Stimulated activated CD4-positive, alpha-beta T cell treated with anti-CD3 and anti-CD28 coated beads, Interleukin-4, amount 100 ng/mL, for 4 hours (primary cell): ENCODE results near the gene MAPT.
"Not testable (repeated sequence)": the region's sequence is repeated elsewhere in the genome, so short reads cannot be mapped to it uniquely, and the experiment has no call there.

Experiments
- DNase-seq, 2 experiments: peaks; one replicate each; pipeline ENCODE4 v3.0.0-alpha.2; 2020

Gene MAPT

DNA sequence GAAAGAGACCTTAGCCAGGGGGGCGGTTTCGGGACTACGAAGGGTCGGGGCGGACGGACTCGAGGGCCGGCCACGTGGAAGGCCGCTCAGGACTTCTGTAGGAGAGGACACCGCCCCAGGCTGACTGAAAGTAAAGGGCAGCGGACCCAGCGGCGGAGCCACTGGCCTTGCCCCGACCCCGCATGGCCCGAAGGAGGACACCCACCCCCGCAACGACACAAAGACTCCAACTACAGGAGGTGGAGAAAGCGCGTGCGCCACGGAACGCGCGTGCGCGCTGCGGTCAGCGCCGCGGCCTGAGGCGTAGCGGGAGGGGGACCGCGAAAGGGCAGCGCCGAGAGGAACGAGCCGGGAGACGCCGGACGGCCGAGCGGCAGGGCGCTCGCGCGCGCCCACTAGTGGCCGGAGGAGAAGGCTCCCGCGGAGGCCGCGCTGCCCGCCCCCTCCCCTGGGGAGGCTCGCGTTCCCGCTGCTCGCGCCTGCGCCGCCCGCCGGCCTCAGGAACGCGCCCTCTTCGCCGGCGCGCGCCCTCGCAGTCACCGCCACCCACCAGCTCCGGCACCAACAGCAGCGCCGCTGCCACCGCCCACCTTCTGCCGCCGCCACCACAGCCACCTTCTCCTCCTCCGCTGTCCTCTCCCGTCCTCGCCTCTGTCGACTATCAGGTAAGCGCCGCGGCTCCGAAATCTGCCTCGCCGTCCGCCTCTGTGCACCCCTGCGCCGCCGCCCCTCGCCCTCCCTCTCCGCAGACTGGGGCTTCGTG is at the start of gene MAPT:
Gene MAPT (plus strand): TSS at position 533 of the 763 bp plus-strand sequence. CDS start 67,784 bp downstream, outside the sequence.
- DNase-seq: peak; percentile 79 to 84

DNA sequence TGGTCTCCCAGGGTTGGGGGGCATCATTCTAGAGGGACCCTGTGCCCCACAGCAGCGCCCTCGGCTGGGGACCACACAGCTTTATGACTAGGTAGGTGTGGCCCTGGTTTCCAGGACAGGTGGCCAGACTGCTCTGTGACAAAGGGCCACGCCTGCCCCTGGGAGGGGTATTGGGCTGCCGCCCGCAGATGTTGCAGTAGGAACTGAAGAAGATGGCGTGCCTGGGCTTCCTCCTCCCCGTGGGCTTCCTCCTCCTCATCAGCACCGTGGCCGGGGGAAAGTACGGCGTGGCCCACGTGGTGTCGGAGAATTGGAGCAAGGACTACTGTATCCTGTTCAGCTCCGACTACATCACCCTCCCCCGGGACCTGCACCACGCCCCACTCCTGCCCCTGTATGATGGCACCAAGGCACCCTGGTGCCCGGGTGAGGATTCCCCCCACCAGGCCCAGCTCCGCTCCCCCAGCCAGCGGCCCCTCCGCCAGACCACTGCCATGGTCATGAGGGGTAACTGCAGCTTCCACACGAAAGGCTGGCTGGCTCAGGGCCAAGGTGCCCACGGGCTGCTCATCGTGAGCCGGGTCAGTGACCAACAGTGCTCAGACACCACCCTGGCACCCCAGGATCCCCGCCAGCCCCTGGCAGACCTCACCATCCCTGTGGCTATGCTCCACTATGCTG is 49.5 kb upstream of the MAPT start, which contains the start of gene SPPL2C:
Gene SPPL2C (plus strand): TSS at position 187 of the 681 bp plus-strand sequence. CDS start 26 bp downstream, at position 213.
- DNase-seq: no peak

DNA sequence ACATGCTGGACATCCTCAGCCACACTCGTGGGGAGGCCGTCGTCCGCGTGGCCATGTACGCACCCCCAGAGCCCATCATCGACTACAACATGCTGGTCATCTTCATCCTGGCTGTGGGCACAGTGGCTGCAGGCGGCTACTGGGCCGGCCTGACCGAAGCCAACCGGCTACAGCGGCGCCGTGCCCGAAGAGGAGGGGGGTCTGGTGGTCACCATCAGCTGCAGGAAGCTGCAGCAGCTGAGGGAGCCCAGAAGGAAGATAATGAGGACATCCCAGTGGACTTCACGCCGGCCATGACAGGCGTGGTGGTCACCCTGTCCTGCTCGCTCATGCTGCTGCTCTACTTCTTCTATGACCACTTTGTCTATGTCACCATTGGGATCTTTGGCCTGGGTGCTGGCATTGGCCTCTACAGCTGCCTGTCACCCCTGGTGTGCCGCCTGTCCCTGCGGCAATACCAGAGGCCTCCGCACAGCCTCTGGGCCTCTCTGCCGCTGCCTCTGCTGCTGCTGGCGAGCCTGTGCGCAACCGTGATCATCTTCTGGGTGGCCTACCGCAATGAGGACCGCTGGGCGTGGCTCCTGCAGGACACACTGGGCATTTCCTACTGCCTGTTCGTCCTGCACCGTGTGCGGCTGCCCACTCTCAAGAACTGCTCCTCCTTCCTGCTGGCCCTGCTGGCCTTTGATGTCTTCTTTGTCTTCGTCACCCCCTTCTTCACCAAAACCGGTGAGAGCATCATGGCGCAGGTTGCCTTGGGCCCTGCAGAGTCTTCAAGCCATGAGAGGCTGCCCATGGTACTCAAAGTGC is 48.8 kb upstream of the MAPT start:
- no peak for DNase-seq

DNA sequence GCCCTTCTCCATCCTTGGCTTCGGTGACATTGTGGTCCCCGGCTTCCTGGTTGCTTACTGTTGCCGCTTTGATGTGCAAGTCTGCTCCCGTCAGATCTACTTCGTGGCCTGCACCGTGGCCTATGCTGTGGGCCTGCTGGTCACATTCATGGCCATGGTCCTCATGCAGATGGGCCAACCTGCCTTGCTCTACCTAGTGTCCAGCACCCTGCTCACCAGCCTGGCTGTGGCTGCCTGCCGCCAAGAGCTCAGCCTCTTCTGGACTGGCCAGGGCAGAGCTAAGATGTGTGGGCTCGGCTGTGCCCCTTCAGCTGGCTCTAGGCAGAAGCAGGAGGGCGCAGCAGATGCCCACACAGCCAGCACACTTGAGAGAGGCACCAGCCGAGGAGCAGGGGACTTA is 48.1 kb upstream of the MAPT start:
- DNase-seq: no peak

- DNase-seq: no peak
Observed at GRCh38 chr17:45846646-45847045, 47.7 kb upstream of the MAPT start.

- no peak for DNase-seq
Observed at GRCh38 chr17:45847101-45847500, 47.3 kb upstream of the MAPT start.

GRCh38 chr17:45847747-45848146 is 46.6 kb upstream of the MAPT start:
- DNase-seq: no peak

- no peak for DNase-seq
Observed at GRCh38 chr17:45848405-45848804, 45.9 kb upstream of the MAPT start.

DNA sequence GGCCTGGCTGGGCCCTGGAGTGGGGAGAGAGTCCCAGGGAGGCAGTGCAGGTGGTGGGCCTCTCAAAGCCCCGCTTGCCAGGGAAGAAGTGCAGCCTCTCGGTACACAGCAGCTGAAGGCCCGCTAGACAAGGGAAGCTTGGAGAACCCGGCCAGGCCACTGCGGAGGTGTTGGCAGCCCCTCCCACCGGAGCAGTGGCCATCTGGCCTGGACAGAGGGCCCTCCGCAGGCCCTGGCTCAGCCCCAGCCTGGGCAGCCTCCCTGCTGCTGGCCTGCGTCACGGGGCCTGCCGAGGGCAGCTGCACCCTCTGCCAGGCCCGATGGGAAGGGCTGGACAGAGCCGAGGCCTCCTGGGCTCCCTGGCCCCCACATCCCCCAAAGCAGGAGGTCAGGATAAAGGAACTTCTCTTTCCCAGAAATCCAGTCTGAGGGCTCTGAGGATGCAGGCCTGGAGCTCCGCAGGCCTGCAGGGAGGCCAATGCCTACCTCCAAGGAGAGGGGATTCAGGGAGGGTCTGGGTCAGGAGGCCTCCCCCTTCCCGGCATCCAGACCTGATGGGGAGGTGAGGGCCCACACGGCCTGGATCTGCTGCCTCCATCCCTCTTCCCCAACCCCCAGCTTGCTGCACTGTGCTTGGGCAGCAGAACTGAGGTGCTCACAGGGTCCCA is 45.4 kb upstream of the MAPT start:
- no peak for DNase-seq

DNA sequence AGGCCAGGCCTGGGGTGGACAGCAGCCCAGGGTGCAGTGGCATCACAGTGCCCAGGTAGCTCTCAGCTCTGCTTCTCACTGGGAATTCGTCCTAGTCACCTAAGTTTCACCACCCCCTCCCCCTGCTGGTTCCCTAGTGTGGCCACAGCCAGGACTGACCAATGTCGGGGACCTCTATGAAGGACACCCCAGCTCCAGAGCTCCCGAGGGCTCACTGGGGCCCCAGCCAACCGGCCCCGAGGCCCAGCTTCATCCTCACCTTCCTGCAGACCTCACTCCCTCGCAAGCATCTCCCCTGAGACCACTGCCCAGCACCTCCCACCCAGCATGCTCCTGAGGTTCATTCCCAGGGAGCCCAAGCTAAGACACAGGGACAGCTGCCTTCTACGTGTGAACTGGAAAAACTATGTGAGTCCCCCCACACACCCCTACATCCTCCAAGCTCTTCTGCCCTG is 44.8 kb upstream of the MAPT start:
- no peak for DNase-seq

DNA sequence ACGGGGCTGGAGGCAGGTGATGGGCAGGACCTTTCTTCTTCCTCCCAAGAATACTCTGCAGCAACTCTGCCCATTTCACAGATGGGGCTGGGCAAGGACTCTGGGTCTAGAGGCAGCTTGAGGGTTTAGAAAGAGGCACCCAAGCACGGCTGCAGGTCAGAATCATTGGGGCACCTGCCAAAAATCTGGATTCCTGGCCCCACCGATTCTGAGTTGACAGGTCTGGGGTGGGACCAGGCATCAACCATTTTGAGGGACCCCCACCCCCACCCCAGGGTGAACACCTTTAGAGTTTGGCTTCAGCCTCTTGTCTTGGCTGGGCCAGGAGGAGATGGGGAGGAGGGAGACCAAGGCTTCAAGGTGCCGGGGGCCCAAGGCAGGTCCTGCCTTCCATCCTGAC is 44.3 kb upstream of the MAPT start:
- DNase-seq: no peak

DNA sequence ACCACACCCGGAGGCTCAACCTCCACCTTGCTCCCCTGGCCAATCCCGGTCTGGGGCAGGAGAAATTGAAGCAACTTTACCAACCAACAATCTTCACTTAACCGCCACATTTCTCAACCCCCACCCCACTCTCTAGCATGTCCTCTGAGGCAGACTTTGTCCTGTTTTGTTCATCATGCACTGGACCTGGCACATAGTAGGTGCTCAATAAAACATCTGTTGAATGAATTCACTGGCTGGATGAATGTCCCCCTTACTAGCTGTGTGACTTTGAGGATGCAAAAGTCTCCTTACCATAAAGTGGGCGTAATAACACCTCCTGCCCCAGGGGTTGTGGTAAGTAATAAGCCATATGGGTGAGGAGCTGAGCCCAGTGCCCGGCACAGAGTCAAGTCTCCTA is 43.9 kb upstream of the MAPT start:
- no peak for DNase-seq

- DNase-seq: no peak
Observed at GRCh38 chr17:45851022-45851421, 43.3 kb upstream of the MAPT start.

DNA sequence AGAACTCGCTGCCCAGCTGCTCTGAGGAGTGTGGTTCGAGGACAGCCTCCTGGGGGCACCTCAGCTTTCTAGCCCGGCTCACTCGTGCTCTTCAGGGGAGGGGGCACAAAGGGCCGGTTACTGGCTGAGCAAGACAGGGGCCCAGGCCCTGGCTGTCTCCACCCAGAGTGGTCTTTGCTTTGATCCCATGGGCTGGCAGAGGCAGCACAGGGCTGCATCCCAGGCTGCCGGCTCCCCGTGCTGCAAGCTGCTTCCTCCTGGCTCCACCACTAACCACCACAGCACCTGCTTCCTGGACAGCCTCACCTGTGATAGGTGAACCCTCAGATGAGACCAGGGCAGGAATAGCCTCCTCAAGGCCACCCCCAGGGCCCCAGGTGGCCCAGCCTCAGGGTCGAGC is 42.9 kb upstream of the MAPT start:
- DNase-seq: no peak

- no peak for DNase-seq
Observed at GRCh38 chr17:45851873-45852272, 42.5 kb upstream of the MAPT start.

DNA sequence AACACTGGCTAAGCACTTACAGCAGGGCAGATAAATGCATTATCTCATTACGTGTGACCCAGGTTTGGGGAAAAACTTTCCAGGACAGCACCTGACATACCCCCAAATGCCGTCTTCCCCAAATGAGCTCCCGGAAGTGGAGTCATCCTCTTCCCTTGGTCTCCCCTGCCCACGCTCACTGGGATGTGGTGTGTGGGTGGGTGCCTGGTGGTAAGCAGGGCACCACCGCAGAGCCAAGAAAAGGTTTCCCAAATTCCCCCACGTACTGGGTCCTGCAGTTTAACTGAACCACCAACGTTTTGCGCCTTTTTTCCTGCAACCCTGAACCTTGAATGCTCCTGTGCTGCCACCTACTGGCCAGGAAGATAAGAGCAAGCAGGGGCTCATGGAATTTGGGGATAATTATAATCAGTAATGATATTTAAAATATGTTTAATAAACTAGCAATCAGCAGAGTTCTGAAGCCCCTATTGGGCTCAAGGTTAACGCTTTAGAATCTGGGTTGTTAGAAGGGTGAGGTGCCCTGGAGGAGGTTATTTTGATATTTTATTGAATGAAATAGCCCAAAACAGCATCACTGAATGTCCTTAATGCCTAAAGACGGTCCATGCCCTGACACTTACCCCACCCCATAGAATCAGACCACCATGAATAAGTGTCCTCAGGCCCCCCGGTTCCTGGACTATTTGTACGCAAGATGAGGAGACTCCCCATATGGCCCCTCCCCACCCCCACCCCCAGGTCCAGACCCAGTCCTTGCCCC is 41.6 kb upstream of the MAPT start:
- peak; percentile 40 to 54 for DNase-seq

DNA sequence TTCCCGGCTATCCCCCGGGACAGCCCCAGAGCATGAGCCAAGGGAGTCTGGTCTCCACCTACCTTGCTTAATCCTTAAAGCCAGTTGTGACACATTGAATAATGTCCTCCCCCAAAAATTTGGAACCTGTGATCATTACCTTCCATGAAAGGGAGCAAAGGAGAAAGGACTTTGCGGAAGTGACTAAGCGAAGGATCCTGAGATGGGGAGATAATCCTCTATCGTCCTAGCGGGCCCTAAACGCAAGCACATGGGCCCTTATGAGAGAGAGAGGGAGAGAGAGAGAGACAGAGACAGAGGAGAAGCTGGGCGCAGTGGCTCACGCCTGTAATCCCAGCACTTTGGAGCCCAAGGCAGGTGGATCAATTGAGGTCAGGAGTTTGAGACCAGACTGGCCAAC is 40.1 kb upstream of the MAPT start:
- DNase-seq: no peak

- DNase-seq: no peak
Observed at GRCh38 chr17:45855691-45856336, 38.5 kb upstream of the MAPT start.

DNA sequence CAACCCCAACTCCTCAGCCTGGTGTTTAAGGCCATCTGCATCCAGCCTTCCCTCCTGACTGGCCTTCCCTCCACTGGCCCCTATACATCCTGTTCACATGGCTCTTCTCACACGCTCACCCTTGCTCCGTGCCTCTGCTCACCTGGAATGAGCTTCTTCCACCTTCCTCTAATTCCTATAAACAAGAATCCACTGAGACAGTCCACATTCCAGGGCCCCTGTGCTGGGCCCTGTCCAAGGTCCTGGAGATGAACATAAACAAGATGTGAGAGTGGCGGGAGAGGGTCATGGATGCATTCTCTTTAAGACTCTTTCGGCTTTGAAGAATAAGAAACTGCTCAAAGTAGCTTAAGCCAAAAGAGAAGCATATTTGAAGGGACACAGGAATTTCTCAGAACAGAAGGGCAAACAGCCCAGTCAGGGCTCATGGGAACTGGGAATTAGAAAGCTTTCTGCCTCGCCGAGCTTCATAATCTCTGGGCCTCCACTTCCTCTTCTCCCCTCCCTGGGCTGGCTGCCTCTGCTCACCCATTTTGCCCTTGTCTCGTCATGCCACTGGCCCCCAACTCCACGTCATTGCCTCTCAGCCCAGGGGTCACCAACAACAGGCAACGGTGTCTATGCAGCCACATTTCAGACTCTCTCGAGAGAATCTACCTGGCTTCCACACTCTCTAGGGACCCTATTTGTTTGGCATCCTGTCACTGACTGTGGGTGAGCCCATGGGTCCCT is 36.2 kb upstream of the MAPT start:
- no peak for DNase-seq

DNA sequence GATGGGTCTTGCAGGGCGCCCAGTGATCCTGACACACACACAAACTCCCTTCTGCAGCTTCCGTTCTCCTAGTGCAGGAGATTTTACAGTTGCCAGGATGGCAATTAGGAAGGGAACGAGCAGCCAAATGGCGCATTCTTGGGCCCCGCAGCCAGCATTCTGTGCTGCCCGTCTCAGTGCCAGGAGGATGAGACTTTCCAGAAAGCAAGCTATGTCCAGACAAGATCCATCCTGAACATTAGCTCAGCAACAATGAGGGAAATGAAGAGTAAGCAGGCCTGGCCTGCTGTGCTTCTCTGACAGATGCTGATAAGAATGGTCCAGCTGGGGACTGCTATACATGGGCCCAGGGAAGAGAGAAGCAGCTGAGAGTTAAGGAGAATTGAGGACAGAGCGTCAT is 33.2 kb upstream of the MAPT start:
- no peak for DNase-seq

DNA sequence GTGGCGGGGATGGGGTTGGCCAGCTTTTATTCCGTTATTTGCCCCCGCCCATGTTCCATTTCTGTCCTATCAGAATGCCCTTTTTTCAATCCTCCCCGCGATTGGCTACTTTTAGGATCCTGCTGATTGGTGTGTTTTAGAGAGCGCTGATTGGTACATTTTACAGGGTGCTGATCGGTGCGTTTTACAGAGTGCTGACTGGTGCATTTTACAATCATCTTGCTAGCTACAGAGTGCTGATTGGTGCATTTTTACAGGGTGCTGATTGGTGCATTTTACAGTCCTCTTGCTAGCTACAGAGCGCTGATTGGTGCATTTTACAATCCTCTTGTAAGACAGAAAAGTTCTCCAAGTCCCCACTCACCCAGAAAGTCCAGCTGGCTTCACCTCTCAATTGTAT is 32.2 kb upstream of the MAPT start:
- not testable (repeated sequence) for DNase-seq
